AG09319 (cell line): ENCODE data around the gene RETREG2.
"Not testable (repeated sequence)": the region's sequence is repeated elsewhere in the genome, so short reads cannot be mapped to it uniquely, and the experiment has no call there.

Experiments used
- DNase-seq: peaks from one replicate; pipeline ENCODE4 v3.0.0-alpha.2; 2010; ENCODE audit warnings: low read depth; ENCODE audit errors: extremely low read depth
- TF ChIP-seq, protein P1 (sequence below): IDR thresholded peaks from 2 replicates; pipeline ENCODE4 v1.5.1; 2011; ENCODE audit warnings: low read depth, mild to moderate bottlenecking, inconsistent platforms, low read length, moderate library complexity

Gene RETREG2

DNA sequence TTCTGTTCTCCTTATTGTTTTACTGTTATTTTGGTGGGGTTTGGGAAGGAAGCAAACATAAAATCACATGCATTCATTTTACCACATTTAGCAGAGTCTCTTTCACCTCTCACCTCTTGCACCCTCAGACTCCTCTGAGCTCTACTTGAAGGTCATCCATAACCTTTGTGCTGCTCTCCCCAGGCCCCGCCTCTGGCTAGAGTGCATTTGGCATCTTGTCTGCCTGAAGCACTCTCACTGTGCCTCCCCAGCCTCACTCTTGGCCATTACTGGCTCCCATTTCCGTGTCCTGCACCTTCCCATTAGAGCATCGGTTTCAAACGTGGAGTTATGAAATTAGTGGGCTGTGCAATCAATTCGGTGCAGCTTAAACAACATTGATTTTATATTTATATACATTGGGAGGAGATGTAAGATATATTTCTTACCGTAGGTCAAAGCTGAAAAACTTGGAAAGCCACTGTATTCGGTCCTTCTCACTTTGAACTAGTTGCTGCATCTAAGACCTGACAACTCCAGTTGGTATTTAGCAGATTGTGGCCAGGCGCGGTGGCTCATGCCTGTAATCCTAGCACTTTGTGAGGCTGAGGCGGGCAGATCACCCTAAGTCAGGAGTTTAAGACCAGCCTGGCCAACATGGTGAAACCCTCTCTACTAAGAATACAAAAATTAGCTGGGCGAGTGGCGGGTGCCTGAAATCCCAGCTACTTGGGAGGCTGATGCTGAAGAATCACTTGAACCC, 21.6 kb downstream of the RETREG2 start:
- no peak for DNase-seq
- TF ChIP-seq, protein P1, sequence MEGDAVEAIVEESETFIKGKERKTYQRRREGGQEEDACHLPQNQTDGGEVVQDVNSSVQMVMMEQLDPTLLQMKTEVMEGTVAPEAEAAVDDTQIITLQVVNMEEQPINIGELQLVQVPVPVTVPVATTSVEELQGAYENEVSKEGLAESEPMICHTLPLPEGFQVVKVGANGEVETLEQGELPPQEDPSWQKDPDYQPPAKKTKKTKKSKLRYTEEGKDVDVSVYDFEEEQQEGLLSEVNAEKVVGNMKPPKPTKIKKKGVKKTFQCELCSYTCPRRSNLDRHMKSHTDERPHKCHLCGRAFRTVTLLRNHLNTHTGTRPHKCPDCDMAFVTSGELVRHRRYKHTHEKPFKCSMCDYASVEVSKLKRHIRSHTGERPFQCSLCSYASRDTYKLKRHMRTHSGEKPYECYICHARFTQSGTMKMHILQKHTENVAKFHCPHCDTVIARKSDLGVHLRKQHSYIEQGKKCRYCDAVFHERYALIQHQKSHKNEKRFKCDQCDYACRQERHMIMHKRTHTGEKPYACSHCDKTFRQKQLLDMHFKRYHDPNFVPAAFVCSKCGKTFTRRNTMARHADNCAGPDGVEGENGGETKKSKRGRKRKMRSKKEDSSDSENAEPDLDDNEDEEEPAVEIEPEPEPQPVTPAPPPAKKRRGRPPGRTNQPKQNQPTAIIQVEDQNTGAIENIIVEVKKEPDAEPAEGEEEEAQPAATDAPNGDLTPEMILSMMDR = no peak

DNA sequence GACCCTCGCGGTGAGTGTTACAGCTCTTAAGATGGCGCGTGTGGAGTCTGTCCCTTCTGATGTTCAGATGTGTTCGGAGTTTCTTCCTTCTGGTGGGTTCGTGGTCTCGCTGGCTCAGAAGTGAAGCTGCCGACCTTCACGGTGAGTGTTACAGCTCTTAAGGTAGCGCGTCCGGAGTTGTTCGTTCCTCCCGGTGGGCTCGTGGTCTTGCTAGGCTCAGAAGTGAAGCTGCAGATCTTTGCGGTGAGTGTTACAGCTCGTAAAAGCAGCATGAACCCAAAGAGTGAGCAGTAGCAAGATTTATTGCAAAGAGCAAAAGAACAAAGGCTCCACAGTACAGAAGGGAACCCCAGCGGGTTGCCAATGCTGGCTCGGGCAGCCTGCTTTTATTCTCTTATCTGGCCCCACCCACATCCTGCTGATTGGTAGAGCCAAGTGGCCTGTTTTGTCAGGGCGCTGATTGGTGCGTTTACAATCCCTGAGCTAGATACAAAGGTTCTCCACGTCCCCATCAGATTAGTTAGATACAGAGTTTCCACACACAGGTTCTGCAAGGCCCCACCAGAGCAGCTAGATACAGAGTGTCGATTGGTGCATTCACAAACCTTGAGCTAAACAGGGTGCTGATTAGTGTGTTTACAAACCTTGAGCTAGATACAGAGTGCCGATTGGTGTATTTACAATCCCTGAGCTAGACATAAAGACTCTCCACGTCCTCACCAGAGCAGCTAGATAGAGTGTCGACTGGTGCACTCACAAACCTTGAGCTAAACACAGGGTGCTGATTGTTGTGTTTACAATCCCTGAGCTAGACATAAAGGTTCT, 22.6 kb downstream of the RETREG2 start:
- not testable (repeated sequence) for DNase-seq

DNA sequence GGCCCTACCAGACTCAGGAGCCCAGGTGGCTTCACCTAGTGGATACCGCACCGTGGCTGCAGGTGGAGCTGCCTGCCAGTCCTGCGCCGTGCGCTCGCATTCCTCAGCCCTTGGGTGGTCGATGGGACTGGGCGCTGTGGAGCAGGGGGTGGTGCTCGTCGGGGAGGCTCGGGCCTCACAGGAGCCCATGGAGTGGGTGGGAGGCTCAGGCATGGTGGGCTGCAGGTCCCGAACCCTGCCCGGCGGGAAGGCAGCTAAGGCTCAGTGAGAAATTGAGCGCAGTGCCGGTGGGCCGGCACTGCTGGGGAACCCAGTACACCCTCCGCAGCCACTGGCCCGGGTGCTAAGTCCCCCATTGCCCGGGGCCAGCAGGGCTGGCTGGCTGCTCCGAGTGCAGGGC, 23.3 kb downstream of the RETREG2 start:
- not testable (repeated sequence) for DNase-seq

DNA sequence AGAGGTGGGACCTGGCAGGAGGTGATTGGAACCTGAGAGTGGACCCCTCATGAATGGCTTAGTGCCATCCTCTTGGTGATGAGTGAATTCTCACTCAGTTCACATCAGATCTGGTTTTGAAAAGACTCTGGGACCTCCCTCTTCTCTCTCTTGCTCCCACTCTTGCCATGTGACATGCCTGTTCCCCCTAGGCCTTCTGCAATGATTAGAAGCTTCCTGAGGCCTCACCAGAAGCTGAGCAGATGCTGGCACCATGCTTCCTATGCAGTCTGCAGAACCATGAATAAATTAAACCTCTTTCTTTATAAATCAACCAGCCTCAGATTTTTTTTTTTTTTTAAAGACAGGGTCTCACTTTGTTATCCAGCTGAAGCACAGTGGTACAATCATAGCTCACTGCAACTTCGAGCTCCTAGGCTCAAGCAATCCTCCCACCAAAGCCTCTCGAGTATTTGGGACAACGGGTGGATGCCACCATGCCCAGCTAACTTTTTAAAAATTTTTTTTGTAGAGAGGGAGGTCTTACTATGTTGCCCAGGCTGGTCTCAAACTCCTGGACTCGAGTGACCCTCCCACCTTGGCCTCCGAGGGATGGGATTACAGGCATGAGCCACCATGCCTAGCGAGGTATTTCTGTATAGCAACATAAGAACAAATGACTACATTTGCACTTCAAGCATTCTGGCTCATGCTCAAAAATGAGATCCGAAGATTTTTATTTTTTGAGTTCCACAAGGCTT, 26.5 kb downstream of the RETREG2 start:
- TF ChIP-seq, protein P1 = no peak
- DNase-seq = no peak

DNA sequence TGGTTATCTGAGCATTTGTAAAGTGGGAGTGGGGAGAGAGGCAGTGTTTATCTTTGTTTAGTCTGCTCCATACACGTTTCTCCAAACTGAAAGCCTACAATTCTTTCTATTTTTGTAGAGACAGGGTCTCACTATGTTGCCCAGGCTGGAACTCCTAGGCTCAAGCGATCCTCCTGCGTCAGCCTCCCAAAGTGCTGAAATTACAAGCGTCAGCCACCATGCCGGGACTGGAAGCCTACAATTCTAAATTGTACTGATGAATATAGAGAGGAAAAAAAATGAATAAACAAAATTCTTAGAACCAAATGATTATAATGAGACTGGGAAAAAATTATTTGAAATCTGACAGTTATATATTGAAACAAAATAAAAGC, 27.1 kb downstream of the RETREG2 start:
- TF ChIP-seq, protein P1 = no peak
- no peak for DNase-seq

DNA sequence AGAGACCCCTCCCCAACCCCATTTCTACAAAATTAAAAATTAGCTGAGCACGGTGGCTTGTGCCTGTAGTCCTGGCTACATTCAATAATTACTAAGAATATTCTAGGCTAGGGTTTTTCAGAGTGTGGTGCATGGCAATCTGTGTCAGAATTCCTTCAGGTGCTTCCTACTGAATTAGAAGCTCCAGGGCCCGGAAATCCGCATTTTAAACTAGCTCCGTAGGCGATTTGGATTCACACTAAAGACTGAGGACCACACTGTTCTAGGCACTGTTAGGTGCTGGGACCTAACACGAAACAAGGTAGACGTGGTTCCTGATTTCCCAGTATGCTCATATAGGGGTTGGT, 27.9 kb downstream of the RETREG2 start:
- no peak for DNase-seq
- TF ChIP-seq, protein P1 = no peak

DNA sequence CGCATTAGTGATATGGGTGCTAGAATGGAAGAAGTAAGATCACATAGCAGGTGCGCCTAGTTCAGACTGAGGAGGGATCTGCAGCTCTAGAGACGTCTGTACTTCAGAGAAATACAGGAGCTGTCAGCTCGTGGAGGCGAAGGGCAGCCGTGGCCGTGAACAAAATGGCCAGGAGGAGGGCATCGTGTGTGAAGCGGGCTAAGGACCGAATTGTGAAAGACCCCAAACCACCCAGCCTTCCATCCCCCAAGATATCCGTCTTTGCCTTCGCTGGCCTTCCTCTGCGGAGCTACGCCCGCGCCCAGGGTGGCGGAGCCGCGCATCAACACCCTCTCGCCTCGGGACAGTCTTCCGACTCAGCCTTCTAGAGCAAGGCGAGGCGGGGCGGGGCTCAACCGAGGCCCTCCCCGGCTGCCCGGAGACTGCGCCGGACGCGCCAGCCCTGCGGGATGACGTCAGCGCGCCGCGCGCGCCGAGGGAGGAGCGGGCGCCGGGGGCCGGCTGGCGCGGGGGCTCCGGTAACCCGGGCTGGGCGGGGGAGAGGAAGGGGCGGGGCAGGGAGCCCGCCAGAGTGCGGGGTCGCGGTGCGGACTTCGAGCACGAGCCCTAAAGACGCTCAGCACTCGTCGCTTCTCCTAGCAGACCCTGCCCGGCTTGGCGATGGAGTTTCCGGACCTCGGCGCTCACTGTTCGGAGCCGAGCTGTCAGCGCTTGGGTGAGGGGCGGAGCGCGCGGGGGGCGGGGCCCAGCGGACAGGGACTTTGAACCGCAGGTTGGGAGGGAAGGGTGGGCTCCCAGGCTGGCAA, 28.5 kb downstream of the RETREG2 start, which contains the start of gene ZFAND2B:
Gene ZFAND2B (plus strand): TSS at position 455 of the 806 bp plus-strand sequence. CDS start 206 bp downstream, at position 661.
- TF ChIP-seq, protein P1 = no peak
- DNase-seq = peak; percentile 77
